Immature natural killer cell (primary cell): ENCODE results near the gene MATN4. TPM values are rescaled to one million over a fixed set of nuclear protein-coding genes. Genes with fewer than 3 reads are reported as not detected.

Experiments used
- DNase-seq, 3 donors: peaks; one replicate each; pipeline ENCODE4 v3.0.0; 2022; ENCODE audit warnings: mixed read lengths in 1 of 3
- H3K27ac Mint-ChIP-seq, 6 donors: one replicate each; pipeline ENCODE4 v1.8.0; 2020; ENCODE audit warnings: mixed read lengths in 6 of 6, mild to moderate bottlenecking in 5 of 6, inconsistent platforms in 4 of 6, moderate library complexity in 3 of 6
- H3K27me3 Mint-ChIP-seq, 3 donors: one replicate each; pipeline ENCODE4 v1.8.0; 2020 to 2021; ENCODE audit warnings: low read depth in 3 of 3, mild to moderate bottlenecking in 3 of 3, mixed read lengths in 3 of 3, moderate library complexity in 3 of 3, inconsistent platforms in 1 of 3
- H3K36me3 Mint-ChIP-seq, 3 donors: one replicate each; pipeline ENCODE4 v1.8.0; 2020; ENCODE audit warnings: mixed read lengths in 3 of 3, inconsistent platforms in 2 of 3, mild to moderate bottlenecking in 2 of 3
- H3K4me1 Mint-ChIP-seq, 2 donors: one replicate each; pipeline ENCODE4 v1.8.0; 2020; ENCODE audit warnings: inconsistent platforms in 2 of 2, mild to moderate bottlenecking in 2 of 2, mixed read lengths in 2 of 2, moderate library complexity in 1 of 2
- H3K4me3 Mint-ChIP-seq, 5 donors: one replicate each; pipeline ENCODE4 v1.8.0; 2020; ENCODE audit warnings: mild to moderate bottlenecking in 5 of 5, mixed read lengths in 5 of 5, inconsistent platforms in 3 of 5, moderate library complexity in 3 of 5
- H3K9me3 Mint-ChIP-seq, 6 donors: one replicate each; pipeline ENCODE4 v1.8.0; 2020; ENCODE audit warnings: mild to moderate bottlenecking in 6 of 6, mixed read lengths in 6 of 6, inconsistent platforms in 4 of 6, moderate library complexity in 3 of 6
- polyA plus RNA-seq, 3 donors: library from polyadenylated mRNA; unstranded; fragments of 300-500 nt; fragmentation: Illumina TruSeq; gene quantifications; one replicate each; pipeline ENCODE4 v1.2.3, GENCODE V29; 2021

The MATN4 gene
- polyA plus RNA-seq, 3 donors from 2014 or later = not detected

DNA sequence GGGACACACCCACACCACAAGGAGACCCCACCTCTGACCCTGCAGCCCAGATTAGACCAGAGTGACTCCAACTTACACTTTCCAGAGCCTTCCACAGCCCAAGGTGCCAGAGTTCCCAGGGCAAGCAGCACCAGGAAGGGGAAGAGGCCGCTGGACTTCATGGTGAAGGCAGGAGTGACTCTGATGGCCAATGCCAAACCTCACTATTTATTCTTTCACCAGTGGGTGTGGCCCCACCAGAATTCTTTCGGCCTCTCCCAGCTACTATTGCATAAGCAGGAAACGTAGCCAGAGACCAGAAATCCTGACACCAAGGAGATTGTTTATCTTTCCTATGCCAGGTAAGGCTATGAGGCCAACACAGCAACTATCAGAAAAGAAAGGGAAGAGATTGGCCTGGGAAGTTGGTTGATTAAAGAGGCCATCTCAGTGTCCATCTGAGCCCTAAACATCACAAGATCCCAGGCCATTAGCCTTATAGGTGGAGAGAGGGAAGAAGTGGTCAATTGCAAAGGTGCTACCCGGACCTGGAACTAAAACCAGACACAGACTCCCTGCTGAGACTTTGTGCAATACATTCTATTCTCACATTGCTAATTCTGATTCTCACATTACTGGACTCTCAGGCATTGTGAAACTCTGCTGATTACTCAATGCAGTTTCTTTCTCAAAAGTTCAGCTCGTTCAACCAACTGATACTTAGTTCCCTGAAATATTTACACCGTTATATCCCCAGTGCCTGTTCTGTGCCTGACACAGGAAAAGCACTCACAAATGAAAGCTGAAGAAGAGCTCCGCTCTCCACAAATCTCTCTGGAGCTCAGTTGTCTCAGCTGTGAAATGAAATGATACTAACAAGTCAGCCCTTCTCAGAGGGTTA is 53.5 kb downstream of the MATN4 start, which contains the start of gene SLPI:
TSS of gene SLPI (minus strand) at position 182 of the 880 bp plus-strand sequence. CDS start at position 161, 21 bp downstream.
- no peak within 1 kb of the TSS for H3K4me3 Mint-ChIP-seq
- H3K27me3 Mint-ChIP-seq = peaks cover 6 to 11% (median 8%) of the 10 kb centered on the region in 3 donors
- H3K27ac Mint-ChIP-seq = no peak within 1 kb of the TSS
- no peaks in the 10 kb centered on the region for H3K4me1 Mint-ChIP-seq
- H3K9me3 Mint-ChIP-seq = no peaks in the 10 kb centered on the region
- no peaks in the 10 kb centered on the region for H3K36me3 Mint-ChIP-seq
- no peak for DNase-seq

DNA sequence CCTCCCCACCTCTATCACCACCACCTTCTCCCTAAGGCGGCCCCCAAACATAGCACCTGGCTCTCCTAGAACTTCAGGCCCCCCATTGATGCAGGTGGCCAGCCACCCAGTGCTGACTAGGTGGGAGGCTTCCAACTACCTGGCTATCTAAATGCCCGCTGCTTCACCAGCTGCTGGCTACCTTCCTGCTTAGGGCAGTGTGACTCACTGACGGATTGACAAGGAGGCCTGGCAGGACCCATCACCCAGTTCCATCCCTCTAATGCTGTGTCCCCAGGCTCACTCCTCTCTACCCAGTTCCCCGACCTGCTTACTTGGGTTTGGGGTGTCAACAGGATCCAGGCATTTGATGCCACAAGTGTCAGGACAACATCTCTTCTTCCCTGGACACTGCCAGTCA is 54.8 kb downstream of the MATN4 start:
- H3K27ac Mint-ChIP-seq = no peak overlapping the region
- no peaks in the 10 kb centered on the region for H3K4me1 Mint-ChIP-seq
- peaks cover 6 to 15% (median 13%) of the 10 kb centered on the region in 3 donors for H3K27me3 Mint-ChIP-seq
- no peak for DNase-seq
- H3K36me3 Mint-ChIP-seq = no peaks in the 10 kb centered on the region
- no peaks in the 10 kb centered on the region for H3K9me3 Mint-ChIP-seq
- no peak overlapping the region for H3K4me3 Mint-ChIP-seq

DNA sequence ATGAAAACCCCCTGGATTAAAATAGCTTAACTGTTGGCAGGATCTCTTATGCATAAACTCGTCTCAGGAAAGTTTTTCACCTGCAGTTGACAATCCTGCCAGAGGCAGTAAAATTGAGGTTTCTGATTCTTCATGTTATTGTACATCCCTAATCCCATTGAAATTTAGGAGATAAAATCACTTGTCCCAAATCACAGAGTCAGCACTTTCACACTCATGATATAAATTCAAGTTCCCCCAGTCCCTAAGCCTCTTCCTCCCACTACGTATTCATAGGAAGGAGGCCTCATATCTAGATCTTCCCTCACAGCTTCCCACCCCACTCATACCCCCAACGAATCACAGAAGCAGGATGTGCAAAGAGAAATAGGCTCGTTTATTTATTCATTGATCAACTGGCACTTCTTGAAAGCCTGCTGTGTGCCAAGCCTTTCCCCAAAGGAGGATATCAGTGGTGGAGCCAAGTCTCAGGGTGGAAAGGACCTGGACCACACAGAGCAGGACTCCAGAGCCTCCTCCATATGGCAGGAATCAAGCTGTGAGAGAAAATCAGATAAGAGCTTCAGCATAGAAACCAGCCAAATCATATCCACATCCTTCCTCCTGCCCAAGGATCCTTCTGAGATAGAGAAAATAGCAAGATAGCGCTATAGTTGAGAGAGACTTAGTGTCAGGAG is 56.1 kb downstream of the MATN4 start:
- Mint-ChIP-seq H3K4me3 (no peak overlapping the region), H3K4me1 (no peaks in the 10 kb centered on the region), H3K27me3 (peaks cover 2 to 19% (median 13%) of the 10 kb centered on the region in 3 donors), H3K9me3 (no peaks in the 10 kb centered on the region), H3K36me3 (no peaks in the 10 kb centered on the region), H3K27ac (no peak overlapping the region)
- DNase-seq = no peak

DNA sequence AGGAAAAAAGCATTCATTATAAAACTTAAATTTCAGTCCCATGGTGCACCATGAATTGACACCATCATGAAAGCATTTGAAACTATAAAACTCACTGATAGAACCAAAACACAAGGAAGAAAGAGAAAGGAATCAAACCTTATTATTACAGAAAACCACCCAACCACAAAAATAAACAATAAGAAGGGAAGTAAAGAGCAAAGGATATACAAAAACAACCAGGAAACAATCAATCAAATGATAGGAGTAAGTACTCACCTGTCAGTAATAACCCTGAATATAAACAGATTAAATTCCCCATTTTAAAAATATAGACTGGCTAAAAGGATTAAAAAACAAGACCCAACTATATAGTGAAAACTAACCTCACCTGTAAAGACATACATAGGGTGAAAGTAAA is 59.5 kb downstream of the MATN4 start:
- DNase-seq = no peak
- no peaks in the 10 kb centered on the region for H3K4me1 Mint-ChIP-seq
- no peaks in the 10 kb centered on the region for H3K9me3 Mint-ChIP-seq
- H3K36me3 Mint-ChIP-seq = no peaks in the 10 kb centered on the region
- H3K27ac Mint-ChIP-seq = no peak overlapping the region
- peaks cover 2 to 16% (median 10%) of the 10 kb centered on the region in 3 donors for H3K27me3 Mint-ChIP-seq
- no peak overlapping the region for H3K4me3 Mint-ChIP-seq

DNA sequence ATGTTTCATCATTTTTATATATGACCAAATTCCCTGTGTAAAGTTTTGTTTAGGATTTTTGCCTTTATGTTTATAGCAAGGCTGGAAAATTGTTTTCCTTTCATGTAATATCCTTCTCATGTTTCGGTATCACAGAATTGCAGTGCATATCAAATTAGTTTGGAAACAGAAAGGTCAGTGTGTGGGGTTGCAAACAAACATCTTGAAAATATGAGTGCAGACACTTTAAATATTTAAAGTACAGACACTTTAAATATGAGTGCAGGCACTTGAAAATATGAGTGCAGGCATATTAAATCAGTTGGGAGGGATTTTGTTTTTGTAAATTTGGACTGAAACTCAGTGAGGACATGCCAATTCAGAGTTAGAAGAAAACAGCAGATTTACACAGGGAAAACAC is 60.2 kb downstream of the MATN4 start:
- no peak overlapping the region for H3K4me3 Mint-ChIP-seq
- H3K4me1 Mint-ChIP-seq = no peaks in the 10 kb centered on the region

DNA sequence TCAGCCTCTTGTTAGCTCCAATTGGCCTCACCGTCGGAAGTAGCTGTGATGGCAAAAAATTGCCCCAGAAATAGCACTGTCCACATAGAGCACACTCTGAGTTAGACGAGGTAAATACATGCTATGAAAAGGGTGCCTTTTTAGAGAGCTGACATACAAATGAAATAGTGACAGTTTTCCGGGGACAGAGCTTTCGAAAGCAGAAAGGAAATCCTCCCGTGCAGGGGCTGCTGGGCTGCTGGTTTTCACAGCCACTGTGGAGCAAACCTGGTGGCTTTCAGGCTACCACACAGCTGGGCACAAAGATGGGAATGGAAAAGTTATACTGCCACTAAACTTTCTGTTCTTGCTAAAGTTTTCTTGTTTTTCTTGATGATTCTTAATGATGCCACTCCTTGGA is 62.0 kb downstream of the MATN4 start:
- Mint-ChIP-seq H3K9me3 (no peaks in the 10 kb centered on the region), H3K4me1 (no peaks in the 10 kb centered on the region), H3K27ac (no peak overlapping the region), H3K36me3 (no peaks in the 10 kb centered on the region), H3K27me3 (peaks cover 4 to 19% (median 11%) of the 10 kb centered on the region in 3 donors), H3K4me3 (no peak overlapping the region)
- no peak for DNase-seq

More for the DNA sequence above, 60.2 kb downstream of the MATN4 start:
- Mint-ChIP-seq H3K36me3 (no peaks in the 10 kb centered on the region), H3K27ac (no peak overlapping the region), H3K9me3 (no peaks in the 10 kb centered on the region), H3K27me3 (peaks cover 2 to 16% (median 10%) of the 10 kb centered on the region in 3 donors)
- DNase-seq = no peak

Other genes with a start within 250 kb of the MATN4 start
- gene KCNS1, start 207.2 kb downstream of the MATN4 start, polyA plus RNA-seq = under 1 TPM in 1 of 3 donors, not detected in 2; 0.04 TPM
- not detected for gene WFDC5, start 193.1 kb downstream of the MATN4 start, polyA plus RNA-seq
- gene WFDC12, start 183.8 kb downstream of the MATN4 start, polyA plus RNA-seq = not detected
- not detected for gene PI3, start 133.4 kb downstream of the MATN4 start, polyA plus RNA-seq
- not detected for gene SEMG1, start 101.3 kb downstream of the MATN4 start, polyA plus RNA-seq
- not detected for gene SEMG2, start 86.9 kb downstream of the MATN4 start, polyA plus RNA-seq
- gene SLPI, start 53.7 kb downstream of the MATN4 start, polyA plus RNA-seq = not detected
- gene RBPJL, start 1.5 kb downstream of the MATN4 start, polyA plus RNA-seq = not detected
- gene SDC4, start 40.1 kb upstream of the MATN4 start, polyA plus RNA-seq = under 1 TPM in 2 of 3 donors, not detected in 1; 0.56 to 0.69 TPM
- gene SYS1, start 54.9 kb upstream of the MATN4 start, polyA plus RNA-seq = 10 to 100 TPM; 32.6 to 52.4 (median 47.1) TPM
- under 1 TPM in 2 of 3 donors, not detected in 1; 0.09 to 0.22 TPM for gene TP53TG5, start 70.0 kb upstream of the MATN4 start, polyA plus RNA-seq
- gene DBNDD2, start 100.0 kb upstream of the MATN4 start, polyA plus RNA-seq = 10 to 100 TPM; 11.0 to 24.5 (median 18.0) TPM
- gene PIGT, start 107.8 kb upstream of the MATN4 start, polyA plus RNA-seq = 100 to 1,000 TPM; 105 to 190 (median 164) TPM
- not detected for gene WFDC2, start 161.5 kb upstream of the MATN4 start, polyA plus RNA-seq
- gene SPINT3, start 207.3 kb upstream of the MATN4 start, polyA plus RNA-seq = not detected
- not detected for gene WFDC6, start 231.2 kb upstream of the MATN4 start, polyA plus RNA-seq
- not detected for gene EPPIN, start 239.1 kb upstream of the MATN4 start, polyA plus RNA-seq